Breast epithelium (tissue), 3 donors: ENCODE results near the gene GHRH.

Source experiments
- POLR2A ChIP-seq: fragments of 450-650 bp; IDR thresholded peaks from one replicate; pipeline ENCODE4 v1.6.1; 2016; ENCODE audit warnings: antibody characterized with exemption, mild to moderate bottlenecking, moderate library complexity
- TF ChIP-seq, protein P1 (sequence below), 3 donors: fragments of 450-650 bp; IDR thresholded peaks; one replicate each; pipeline ENCODE4 v1.5.1; 2016 to 2017; ENCODE audit warnings: antibody characterized with exemption in 3 of 3, mild to moderate bottlenecking in 3 of 3, moderate library complexity in 3 of 3

DNA sequence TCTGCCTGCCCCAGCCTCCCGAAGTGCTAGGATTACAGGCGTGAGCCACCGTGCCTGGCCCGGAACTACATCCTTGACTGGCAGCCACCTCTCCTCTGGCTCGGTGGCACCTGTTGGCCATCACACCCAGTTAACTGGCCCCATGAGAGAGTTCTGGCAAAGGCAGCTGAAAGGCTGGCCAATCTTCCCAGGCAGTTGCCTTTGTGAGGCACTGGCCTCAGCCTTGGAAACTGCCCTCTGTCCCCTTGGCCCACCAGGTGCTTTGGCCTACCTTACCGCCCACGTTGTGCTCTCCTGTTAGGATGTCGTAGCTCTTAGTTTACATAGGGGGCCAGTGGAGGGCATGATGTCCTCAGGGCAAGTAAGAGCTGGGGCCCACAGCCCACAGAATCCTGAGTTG lies 18.2 kb upstream of the GHRH start:
- TF ChIP-seq, protein P1, sequence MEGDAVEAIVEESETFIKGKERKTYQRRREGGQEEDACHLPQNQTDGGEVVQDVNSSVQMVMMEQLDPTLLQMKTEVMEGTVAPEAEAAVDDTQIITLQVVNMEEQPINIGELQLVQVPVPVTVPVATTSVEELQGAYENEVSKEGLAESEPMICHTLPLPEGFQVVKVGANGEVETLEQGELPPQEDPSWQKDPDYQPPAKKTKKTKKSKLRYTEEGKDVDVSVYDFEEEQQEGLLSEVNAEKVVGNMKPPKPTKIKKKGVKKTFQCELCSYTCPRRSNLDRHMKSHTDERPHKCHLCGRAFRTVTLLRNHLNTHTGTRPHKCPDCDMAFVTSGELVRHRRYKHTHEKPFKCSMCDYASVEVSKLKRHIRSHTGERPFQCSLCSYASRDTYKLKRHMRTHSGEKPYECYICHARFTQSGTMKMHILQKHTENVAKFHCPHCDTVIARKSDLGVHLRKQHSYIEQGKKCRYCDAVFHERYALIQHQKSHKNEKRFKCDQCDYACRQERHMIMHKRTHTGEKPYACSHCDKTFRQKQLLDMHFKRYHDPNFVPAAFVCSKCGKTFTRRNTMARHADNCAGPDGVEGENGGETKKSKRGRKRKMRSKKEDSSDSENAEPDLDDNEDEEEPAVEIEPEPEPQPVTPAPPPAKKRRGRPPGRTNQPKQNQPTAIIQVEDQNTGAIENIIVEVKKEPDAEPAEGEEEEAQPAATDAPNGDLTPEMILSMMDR (IDR thresholded peaks at IDR 0.05) = no peak
- TF ChIP-seq POLR2A = no peak
